NCI-H524 treated with DMSO at 0.1 percent for 48 hours (cell line): Measurements from ENCODE around the gene DUSP6.

ENCODE experiments used
- DNase-seq: peaks from one replicate; lab custom pipeline; 2025; lab: John Stamatoyannopoulos, UW

Gene DUSP6

DNA sequence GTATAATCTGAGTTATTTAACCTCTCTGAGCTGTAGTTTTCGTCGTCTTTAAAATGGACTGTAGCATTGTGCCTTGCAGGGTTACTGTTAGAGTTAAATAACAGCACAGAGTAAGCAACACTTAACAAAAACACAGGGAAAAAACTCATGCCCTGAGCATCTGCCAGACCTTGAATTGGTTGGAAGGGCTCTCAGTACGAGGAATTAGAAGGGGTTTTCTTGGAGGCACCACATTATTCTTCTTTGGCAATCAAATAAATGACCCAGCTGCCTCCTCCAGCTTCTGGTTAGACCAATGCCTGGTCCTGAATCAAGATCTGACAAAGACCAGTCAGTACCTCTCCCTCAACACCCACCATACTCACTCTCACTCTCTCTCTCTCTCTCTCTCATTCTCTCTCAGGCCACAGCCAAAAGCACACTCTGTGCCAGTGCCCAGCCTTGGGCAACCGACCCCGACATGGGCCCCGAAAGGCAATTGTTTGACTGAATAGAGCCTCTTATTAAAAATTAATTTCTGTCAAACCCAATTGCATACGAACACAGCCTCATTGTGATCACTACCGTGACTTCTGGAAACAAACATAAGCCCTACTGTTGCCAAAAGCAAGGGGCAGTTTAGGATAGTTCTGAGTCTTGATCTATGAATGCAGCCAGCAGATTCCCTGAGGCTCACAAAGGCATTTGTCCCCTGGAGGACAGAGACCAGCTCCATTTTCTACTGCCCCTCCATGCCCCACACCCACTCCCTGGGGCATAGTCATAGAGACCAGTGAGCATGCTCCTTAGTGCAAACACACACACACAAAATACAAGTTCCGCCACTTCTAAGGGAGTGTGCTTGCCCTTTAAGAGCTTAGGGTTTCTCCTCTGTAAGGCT lies 23.9 kb downstream of the DUSP6 start:
- no peak for DNase-seq

- no peak for DNase-seq
These were observed 24.7 kb downstream of the DUSP6 start for GRCh38 chr12:89327486-89328094.

DNA sequence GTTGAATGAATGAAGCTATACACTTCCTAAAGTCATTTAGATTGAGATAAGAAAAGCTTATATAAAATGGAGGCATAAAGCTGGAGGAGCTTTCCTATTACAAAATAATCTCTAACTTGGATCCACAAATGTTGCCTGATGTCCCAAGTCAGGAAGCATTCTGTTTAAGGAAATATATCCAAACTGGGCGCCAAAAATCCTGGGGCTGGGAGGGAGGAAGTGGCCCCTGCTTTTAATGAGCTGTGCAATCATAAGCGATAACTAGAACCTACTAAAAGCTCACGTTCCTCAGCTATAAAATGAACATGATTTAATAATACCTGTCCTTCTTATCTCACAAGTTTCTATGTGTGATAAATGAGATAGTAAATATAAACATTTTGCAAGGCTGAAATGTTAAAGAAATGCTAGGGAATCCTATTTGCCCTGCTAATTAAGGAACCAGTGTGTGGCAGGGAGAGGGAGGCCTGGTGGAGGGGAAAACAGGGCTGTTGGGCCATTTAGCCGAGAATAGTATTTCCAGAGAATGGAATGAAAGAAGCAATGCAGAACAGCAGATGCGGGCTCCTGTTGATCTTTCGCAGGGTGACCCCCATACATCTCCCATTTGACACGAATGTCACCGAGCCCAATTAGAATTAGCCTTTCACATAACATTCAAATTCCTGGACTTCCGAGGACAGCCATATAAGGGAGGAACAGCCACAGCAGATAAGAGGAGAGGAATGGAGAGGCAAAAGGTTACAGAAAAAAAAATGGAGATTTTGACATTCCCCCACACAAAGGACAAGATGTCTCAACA lies 25.9 kb downstream of the DUSP6 start:
- no peak for DNase-seq

DNA sequence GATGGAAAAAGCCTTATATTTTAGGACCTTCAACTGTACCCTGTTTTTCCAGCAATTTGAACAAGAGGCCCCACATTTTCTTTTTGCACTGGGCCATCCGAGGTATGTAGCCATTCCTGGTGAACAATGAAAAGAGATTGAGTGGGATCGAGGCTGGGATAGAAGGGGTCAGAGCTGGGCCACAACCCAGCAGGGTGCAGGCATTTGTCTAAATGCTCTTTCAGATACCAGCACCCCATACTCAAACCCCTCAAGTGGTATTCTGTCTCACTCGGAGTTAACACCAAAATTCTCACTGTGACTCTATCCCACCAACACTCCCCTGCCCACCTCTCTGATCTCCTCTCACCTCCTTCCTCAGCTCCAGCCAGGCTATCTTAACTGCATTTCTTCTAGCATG lies 26.8 kb downstream of the DUSP6 start:
- no peak for DNase-seq

DNA sequence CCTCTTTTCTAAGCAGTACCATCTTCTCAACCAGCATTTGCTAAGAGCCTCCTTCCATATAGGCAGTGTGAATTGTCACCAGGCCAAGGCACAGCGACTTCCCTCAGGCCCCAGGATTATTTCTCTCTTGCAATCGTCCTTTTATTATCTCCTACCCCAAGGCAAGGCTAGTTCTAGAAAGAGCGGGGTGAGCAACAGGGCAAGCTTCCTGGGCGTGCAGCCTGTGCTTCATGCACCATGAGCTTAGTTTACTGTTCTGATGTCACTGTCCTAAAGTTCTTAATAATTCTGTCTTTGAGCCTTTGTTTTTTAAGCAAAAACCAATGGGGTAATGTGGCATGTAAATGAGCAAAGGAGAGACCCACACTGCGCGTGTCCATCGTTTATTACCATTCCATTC lies 27.9 kb downstream of the DUSP6 start:
- no peak for DNase-seq

- DNase-seq = no peak
These were observed 28.6 kb downstream of the DUSP6 start for GRCh38 chr12:89323568-89324218.

DNA sequence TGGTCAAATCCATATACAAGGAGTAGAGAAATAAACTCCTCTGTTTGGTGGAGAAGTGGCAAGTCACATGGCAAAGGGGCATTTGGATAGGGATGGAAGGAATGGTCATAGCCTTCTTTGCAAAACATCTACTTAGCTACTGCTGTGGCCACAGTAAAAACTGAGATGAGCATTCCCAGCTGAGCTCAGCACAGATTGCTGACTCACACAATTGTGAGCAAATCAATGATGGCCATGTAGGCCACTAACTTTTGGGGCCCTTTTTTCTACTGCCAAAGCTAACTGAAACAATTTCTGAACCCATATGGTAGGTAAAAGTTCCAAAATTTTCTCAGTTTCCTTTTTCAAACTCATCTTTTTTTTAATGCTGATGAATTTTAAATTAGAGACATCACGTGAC lies 31.6 kb downstream of the DUSP6 start:
- no peak for DNase-seq

GRCh38 chr12:89319606-89320005 lies 32.7 kb downstream of the DUSP6 start:
- DNase-seq = no peak

DNA sequence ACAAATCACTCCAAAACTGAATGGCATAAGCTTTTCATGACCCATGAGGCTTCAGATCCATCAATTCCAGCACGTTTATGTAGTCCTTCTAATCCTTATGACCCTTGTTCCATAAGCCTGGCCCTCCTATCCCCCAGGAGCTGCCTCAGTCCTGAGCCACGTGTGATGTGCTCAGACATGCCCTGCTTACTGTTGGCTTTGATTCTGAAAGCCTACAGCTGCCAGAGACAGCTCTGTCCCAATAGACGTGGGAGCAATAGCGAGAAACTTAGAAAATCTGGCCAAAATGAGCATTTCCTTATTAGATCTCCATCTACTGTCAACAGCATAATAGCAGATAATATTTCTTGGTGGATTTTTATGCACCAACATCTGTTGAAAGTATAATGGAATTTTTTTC lies 33.2 kb downstream of the DUSP6 start:
- DNase-seq = no peak

- peak; percentile 23 for DNase-seq
These were observed 35.6 kb downstream of the DUSP6 start for GRCh38 chr12:89316705-89317139.

DNA sequence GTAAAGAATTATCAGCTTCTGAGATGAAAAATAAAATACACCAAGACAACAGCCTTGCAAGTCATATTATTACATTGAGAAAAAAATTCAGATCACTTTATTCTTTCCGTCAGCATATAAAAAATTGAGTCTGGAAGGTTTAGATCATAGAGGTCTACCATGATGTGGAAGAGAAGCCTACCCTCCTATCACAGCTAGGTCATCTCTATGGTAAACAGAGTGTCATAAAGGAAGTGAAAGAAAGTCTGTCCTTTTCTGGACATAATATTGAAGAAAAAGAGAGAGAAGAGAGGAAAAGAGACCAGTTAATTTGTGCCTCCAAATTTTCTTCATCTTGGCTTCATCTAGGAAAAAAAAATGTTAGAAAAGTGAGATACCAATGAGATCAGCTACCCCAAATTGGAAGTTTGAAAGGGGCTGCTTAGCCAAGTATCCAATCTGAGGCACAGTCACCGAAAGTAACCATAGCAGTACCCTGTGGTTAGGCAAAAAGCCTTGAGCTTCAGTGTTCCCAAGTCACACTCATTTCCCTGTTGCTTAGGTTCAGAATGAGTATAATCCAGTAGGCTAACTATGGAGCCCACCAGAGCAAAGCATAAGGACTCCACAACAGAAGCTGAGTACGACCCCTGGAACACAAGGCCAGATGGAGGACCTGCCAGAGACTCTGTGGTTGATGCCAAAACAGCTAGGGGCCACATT lies 38.1 kb downstream of the DUSP6 start:
- no peak for DNase-seq

- no peak for DNase-seq
These were observed 40.5 kb downstream of the DUSP6 start for GRCh38 chr12:89311703-89312293.

DNA sequence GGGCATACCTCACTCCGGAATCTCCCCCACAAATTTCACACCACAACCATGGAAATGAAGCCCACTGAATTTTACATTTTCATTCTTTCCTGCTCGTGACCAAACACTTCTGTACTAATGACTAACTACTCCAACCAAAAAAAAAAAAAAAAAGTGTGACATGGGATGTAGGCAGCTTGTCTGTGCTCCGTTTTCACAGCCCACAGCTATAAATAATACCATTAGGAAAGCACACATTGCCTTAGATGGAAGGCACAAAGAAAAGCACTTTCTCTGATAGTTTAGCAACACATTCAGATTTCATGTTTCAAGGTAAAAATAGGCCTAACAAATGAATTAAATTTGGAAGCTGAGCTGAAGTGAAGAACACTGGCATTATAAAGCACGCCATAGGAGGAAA lies 42.5 kb downstream of the DUSP6 start:
- DNase-seq = no peak

GRCh38 chr12:89309440-89309802 lies 42.9 kb downstream of the DUSP6 start:
- DNase-seq = no peak

GRCh38 chr12:89307474-89308253 lies 44.6 kb downstream of the DUSP6 start:
- DNase-seq = no peak

DNA sequence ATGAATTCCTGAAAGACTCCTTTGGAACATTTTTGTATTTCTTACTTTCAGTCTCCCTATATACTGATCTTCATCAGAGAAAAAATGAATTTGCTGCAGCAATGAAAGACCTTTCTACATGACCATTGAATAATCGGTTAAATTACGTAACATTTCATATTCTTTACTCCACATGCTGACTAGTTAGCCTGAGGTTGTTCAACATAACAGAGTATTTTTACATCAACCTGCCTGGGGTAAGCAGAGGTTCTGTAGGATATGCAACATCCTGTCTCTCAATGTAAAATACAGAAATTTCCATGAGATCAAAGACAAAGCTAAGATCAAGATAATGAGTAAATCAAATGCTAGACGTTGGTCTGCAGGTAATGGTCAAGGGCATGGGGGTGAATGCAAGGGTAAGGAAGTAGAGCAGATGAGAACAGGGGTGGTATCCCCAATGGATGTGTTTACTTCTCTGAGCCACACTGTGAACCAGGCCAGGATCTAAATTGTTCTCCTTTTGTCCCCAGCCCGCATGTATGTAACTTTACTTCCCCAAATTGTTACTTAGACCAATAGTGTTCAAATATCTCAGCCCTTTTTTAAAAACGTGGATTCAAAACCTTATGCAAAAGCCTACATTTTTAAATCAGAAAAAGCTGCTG lies 45.4 kb downstream of the DUSP6 start:
- DNase-seq = no peak

- no peak for DNase-seq
These were observed 46.9 kb downstream of the DUSP6 start for GRCh38 chr12:89305373-89305772.

DNA sequence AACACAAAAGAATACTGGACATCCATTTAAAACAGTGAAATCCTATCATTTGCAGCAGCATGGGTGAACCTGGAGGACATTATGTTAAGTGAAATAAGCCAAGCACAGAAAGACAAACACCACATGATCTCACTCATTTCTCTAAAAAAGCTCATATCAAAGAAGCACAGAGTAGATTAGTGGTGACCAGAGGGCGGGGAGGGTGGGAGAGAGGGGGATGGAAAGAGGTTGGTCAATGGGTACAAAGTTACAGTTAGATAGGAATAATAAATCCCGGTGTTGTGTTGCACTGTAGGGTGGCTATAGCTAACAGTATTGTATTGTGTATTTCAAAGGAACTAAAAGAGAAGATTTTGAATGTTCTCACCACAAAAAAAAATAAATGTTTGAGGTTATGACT lies 52.4 kb downstream of the DUSP6 start:
- DNase-seq = no peak

- DNase-seq = no peak
These were observed 52.9 kb downstream of the DUSP6 start for GRCh38 chr12:89299417-89299816.
